Measurements from ENCODE around the gene IFITM1. TPM values are rescaled to one million over a fixed set of nuclear protein-coding genes. Genes with fewer than 3 reads are reported as not detected.

The IFITM1 gene
- total and polyA plus RNA-seq, 2 of the 4 experiments (the other 2 are of a cell fraction): 24.2 to 68.9 TPM

- peak overlapping the region; percentile 42; the same call in 1 of the 2 replicates for H3K4me3 ChIP-seq (ENCODE audit: insufficient read depth, low read depth, low read length)
These were observed 23.9 kb upstream of the IFITM1 start for GRCh38 chr11:289712-290620.

More at GRCh38 chr11:289712-290620, 23.9 kb upstream of the IFITM1 start:
- H2AK9ac ChIP-seq (replicated peaks; ENCODE audit: low read depth, low read length, poor library complexity): peak overlapping the region; percentile 97
- no peaks in the 10 kb centered on the region for H3K9me1 ChIP-seq (ENCODE audit: insufficient read depth, low read length)
- ChIA-PET CTCF (no interaction called here), POLR2A (ENCODE audit: unreplicated experiment) (no interaction called here)
- no peak for TF ChIP-seq POLR2A (IDR thresholded peaks at IDR 0.05; ENCODE audit: low read depth, low read length)
- H2BK120ac ChIP-seq (ENCODE audit: low read depth, low read length): no peak overlapping the region
- peak overlapping the region; percentile 54; the same call in 1 of the 2 replicates for H3K9ac ChIP-seq (ENCODE audit: low read depth, low read length)
- in situ Hi-C loops (cut with MboI; ENCODE audit: low sequenced_read_pairs): loop anchor here (10.0 kb wide), 1 partner anchor 65 kb away; no protein-coding TSS in a partner anchor
- no peak for ATAC-seq (ENCODE audit: low read depth)
- no peaks in the 10 kb centered on the region for H3K9me3 ChIP-seq (ENCODE audit: control insufficient read depth, insufficient read depth, low read length)
- no peak overlapping the region for H3K18ac ChIP-seq (ENCODE audit: low read depth, low read length)
- DNase-seq: no peak
- H3K56ac ChIP-seq (ENCODE audit: extremely low read depth, insufficient read depth, low read length): no peak overlapping the region
- H3K4me1 ChIP-seq (ENCODE audit: control insufficient read depth, insufficient read depth, low read length): peaks cover 4% of the 10 kb centered on the region; the same call in 1 of the 2 replicates
- H4K5ac ChIP-seq (ENCODE audit: low read depth, low read length): no peak overlapping the region
- peak overlapping the region; percentile 32; the same call in 1 of the 2 replicates for H3K14ac ChIP-seq (replicated peaks; ENCODE audit: low read depth, low read length)
- H3K36me3 ChIP-seq (ENCODE audit: control insufficient read depth, insufficient read depth, low read length): peaks cover 19% of the 10 kb centered on the region
- H4K91ac ChIP-seq (ENCODE audit: insufficient read depth, low read depth, low read length): no peak overlapping the region; the same call in 1 of the 2 replicates
- intact Hi-C loops (cut with micrococcal nuclease): no loop called here
- peak overlapping the region; percentile 75 for H2AK5ac ChIP-seq (ENCODE audit: low read depth, low read length)
- H2BK15ac ChIP-seq (ENCODE audit: low read depth, low read length): no peak overlapping the region
- peak overlapping the region; percentile 24; the same call in 1 of the 2 replicates for H3K23ac ChIP-seq (ENCODE audit: low read depth, low read length)
- peak overlapping the region; percentile 64 to 86; a peak in 3 of 4 replicates for H4K8ac ChIP-seq (ENCODE audit: low read depth in 2 of 2, low read length in 2 of 2)
- no peak overlapping the region for H3K27ac ChIP-seq (ENCODE audit: insufficient read depth, low read length)
- no peak overlapping the region for H2BK5ac ChIP-seq (ENCODE audit: low read depth, low read length, poor library complexity, severe bottlenecking)
- no peaks in the 10 kb centered on the region for H4K20me1 ChIP-seq (ENCODE audit: insufficient read depth, low read length)
- H2BK20ac ChIP-seq (ENCODE audit: low read depth, low read length): no peak overlapping the region
- no TSS peak for BruUV-seq (replicated peaks)
- WGBS, 2 experiments (ENCODE audit: extremely low coverage in 2 of 2, insufficient read length in 1 of 2): 89% methylated on average over 30 of the region's 48 CpGs; no CpG with 5 or more reads in 1 of the 2 experiments
- H3K4me2 ChIP-seq (ENCODE audit: low read depth, low read length): peak overlapping the region; percentile 83
- H2AFZ ChIP-seq (replicated peaks; ENCODE audit: low read length, poor library complexity): peak overlapping the region; percentile 71
- peaks cover 15% of the 10 kb centered on the region; the same call in 1 of the 2 replicates for H3K27me3 ChIP-seq (ENCODE audit: control insufficient read depth, insufficient read depth, low read length)
- dilution Hi-C loops (cut with HindIII; ENCODE audit: low sequenced_read_pairs, unreplicated experiment): no loop called here
- H3K79me1 ChIP-seq (ENCODE audit: low read depth in 1 of 2, low read length in 2 of 2): peaks cover 0 to 7% of the 10 kb centered on the region in 2 experiments; a peak in 3 of 4 replicates
- peak overlapping the region; percentile 56 for H3K4ac ChIP-seq (ENCODE audit: low read depth, low read length)

All from IMR-90 (cell line).